Daoy (cell line): ENCODE data around the gene AFAP1L1. TPM values are rescaled to one million over a fixed set of nuclear protein-coding genes. Genes with fewer than 3 reads are reported as not detected.

Source experiments
- DNase-seq: peaks from one replicate; pipeline ENCODE4 v3.0.0-alpha.2; 2015; ENCODE audit warnings: low read depth
- total RNA-seq: library from RNA; depleted of rRNA; stranded (reverse); fragments of >200 nt; shearing (Covaris generic); gene quantifications from 2 replicates; pipeline ENCODE4 v1.2.3, GENCODE V29; 2014; rRNA removed

Gene AFAP1L1
- 11.7 and 12.8 TPM in 2 replicates for total RNA-seq

- DNase-seq, result peak; percentile 69
Observed at GRCh38 chr5:149271716-149272563, at the start of gene AFAP1L1. Gene AFAP1L1, plus strand, starts transcription at chr5:149271859. Its CDS starts 110 bp downstream, at chr5:149271969.

GRCh38 chr5:149223081-149223848, 48.4 kb upstream of the AFAP1L1 start:
- DNase-seq, result no peak

- no peak for DNase-seq
Observed at GRCh38 chr5:149224282-149224681, 47.4 kb upstream of the AFAP1L1 start.

- peak; percentile 66 for DNase-seq
Observed at GRCh38 chr5:149227168-149227826, 44.4 kb upstream of the AFAP1L1 start.

GRCh38 chr5:149228618-149229297, 42.9 kb upstream of the AFAP1L1 start:
- DNase-seq, result peak; percentile 86

- DNase-seq, result no peak
Observed at GRCh38 chr5:149229298-149229937, 42.2 kb upstream of the AFAP1L1 start.

GRCh38 chr5:149235841-149236240, 35.8 kb upstream of the AFAP1L1 start:
- no peak for DNase-seq

GRCh38 chr5:149237662-149238061, 34.0 kb upstream of the AFAP1L1 start:
- DNase-seq, result no peak

GRCh38 chr5:149238540-149238939, 33.1 kb upstream of the AFAP1L1 start:
- no peak for DNase-seq

GRCh38 chr5:149239917-149240316, 31.7 kb upstream of the AFAP1L1 start:
- no peak for DNase-seq

GRCh38 chr5:149240354-149240998, 31.2 kb upstream of the AFAP1L1 start:
- no peak for DNase-seq

- DNase-seq, result no peak
Observed at GRCh38 chr5:149242339-149242738, 29.3 kb upstream of the AFAP1L1 start.

GRCh38 chr5:149246906-149247305, 24.8 kb upstream of the AFAP1L1 start:
- DNase-seq, result no peak

- DNase-seq, result no peak
Observed at GRCh38 chr5:149247726-149248125, 23.9 kb upstream of the AFAP1L1 start.

- no peak for DNase-seq
Observed at GRCh38 chr5:149251546-149251945, 20.1 kb upstream of the AFAP1L1 start.

- no peak for DNase-seq
Observed at GRCh38 chr5:149254506-149254905, 17.2 kb upstream of the AFAP1L1 start.

- no peak for DNase-seq
Observed at GRCh38 chr5:149256451-149256850, 15.2 kb upstream of the AFAP1L1 start.

GRCh38 chr5:149257131-149257530, 14.5 kb upstream of the AFAP1L1 start:
- no peak for DNase-seq

- DNase-seq, result peak; percentile 87
Observed at GRCh38 chr5:149257889-149258705, 13.6 kb upstream of the AFAP1L1 start.

- no peak for DNase-seq
Observed at GRCh38 chr5:149260761-149261160, 10.9 kb upstream of the AFAP1L1 start.
